ENCODE results near the gene SVIP.

GRCh38 chr11:22769081-22769480, 60.5 kb downstream of the SVIP start:
- TF ChIP-seq POLR2AphosphoS5 (IDR thresholded peaks at IDR 0.05; ENCODE audit: insufficient read depth in 1 of 2, low read depth in 1 of 2) (no peak), CTCF (IDR thresholded peaks at IDR 0.05) (no peak), POLR2A (IDR thresholded peaks at IDR 0.05) (no peak)
